T47D (cell line): ENCODE results near the gene CCDC18.
"Not testable (repeated sequence)": the region's sequence is repeated elsewhere in the genome, so short reads cannot be mapped to it uniquely, and the experiment has no call there.

Source experiments
- DNase-seq, 2 experiments: peaks; one replicate each; pipeline versions ENCODE4 v3.0.0 to v3.0.0-alpha.2; 2011 to 2012; ENCODE audit warnings: low read depth in 1 of 2, low spot score in 1 of 2
- JUND ChIP-seq: IDR thresholded peaks from 2 replicates; pipeline ENCODE4 v1.6.1; 2012; ENCODE audit warnings: low read depth
- in situ Hi-C: cut with HindIII; loops from 2 replicates; pipeline ENCODE4 v1.10.0; 2016; ENCODE audit warnings: low sequenced_read_pairs, low pct_unique_long_range_greater_than_20kb

CCDC18 gene

DNA sequence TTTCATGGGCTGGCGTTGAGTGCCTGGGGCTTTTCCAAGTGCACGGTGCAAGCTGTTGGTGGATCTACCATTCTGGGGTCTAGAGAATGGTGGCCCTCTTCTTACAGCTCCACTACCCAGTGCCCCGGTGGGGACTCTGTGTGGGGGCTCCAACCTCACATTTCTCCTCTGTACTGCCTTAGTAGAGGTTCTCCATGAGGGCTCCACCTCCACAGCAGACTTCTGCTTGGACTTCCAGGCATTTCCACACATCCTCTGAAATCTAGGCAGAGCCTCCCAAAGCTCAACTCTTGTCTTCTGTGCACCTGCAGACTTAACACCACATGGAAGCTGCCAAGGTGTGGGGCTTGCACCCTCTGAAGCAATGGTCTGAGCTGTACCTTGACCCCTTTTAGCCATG is 82.1 kb downstream of the CCDC18 start:
- in situ Hi-C loops: no loop called here
- TF ChIP-seq JUND: no peak
- no peak for DNase-seq

DNA sequence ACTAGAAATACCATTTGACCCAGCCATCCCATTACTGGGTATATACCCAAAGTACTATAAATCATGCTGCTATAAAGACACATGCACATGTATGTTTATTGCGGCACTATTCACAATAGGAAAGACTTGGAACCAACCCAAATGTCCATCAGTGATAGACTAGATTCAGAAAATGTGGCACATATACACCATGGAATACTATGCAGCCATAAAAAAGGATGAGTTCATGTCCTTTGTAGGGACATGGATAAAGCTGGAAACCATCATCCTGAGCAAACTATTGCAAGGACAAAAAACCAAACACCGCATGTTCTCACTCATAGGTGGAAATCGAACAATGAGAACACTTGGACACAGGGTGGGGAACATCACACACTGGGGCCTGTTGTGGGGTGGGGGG is 88.4 kb downstream of the CCDC18 start:
- DNase-seq, in situ Hi-C loops: not testable (repeated sequence)

- DNase-seq, in situ Hi-C loops: not testable (repeated sequence)
These were observed 94.7 kb downstream of the CCDC18 start for GRCh38 chr1:93275262-93275633.

- DNase-seq: no peak
- in situ Hi-C loops: no loop called here
- no peak for TF ChIP-seq JUND
These were observed 95.2 kb downstream of the CCDC18 start for GRCh38 chr1:93275634-93276295.

GRCh38 chr1:93277530-93277929 is 97.0 kb downstream of the CCDC18 start:
- in situ Hi-C loops, DNase-seq: not testable (repeated sequence)

DNA sequence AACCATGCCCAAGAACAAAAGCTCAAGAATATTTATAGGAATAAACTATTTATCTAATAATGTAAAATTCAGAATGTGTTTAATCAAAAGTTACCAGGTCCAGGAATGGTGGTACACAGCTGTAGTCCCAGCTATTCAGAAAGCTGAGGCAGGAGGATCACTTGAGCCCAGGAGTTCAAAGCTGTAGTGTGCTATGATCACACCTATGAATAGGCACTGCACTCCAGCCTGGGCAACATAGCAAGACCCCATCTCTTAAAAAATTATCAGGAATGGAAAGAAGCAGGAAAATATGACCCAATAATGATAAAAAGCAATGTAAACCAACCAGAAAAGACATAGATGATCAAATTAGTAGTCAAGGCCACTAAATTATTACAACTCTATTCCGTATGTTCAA is 103.0 kb downstream of the CCDC18 start:
- in situ Hi-C loops: no loop called here

GRCh38 chr1:93288558-93288957 is 108.0 kb downstream of the CCDC18 start:
- peak in 1 of 2 experiments; percentile 19 for DNase-seq
- in situ Hi-C loops: no loop called here
- TF ChIP-seq JUND: no peak

More for the DNA sequence above, 103.0 kb downstream of the CCDC18 start:
- no peak for DNase-seq
- TF ChIP-seq JUND: no peak

DNA sequence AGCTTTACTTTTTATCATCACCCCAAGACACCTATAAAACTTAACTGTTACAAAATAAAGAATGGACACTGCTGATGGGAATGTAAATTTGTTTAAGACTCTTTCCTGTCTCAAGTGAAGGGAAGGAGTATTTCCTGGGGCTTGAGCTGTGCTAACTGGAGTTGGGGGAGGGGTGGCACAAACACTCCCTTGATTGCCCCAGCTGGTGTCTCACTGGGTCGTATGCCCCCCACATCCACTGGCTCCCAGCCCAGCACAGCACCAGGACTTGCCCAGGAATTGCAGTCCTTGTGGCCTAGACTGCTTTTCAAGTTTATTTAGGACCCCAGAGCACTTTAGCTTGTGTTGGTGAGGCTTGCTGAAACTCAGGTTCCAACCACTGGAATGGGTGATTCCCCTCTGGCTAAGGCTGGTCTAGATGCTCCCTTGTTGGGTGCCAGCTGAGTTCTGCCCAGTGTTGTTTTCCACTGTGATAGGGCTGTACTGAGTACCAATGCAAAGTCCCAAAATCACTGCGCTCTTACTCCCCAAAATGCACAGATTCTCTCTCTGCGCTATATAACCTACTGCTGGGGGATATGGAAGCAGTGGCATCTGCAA is 116.1 kb downstream of the CCDC18 start:
- no peak for TF ChIP-seq JUND
- in situ Hi-C loops: no loop called here
- no peak for DNase-seq

- no peak for DNase-seq
- TF ChIP-seq JUND: no peak
- in situ Hi-C loops: no loop called here
These were observed 120.6 kb downstream of the CCDC18 start for GRCh38 chr1:93301131-93301530.

GRCh38 chr1:93302078-93302477 is 121.6 kb downstream of the CCDC18 start:
- DNase-seq: no peak
- in situ Hi-C loops: no loop called here
- no peak for TF ChIP-seq JUND

DNA sequence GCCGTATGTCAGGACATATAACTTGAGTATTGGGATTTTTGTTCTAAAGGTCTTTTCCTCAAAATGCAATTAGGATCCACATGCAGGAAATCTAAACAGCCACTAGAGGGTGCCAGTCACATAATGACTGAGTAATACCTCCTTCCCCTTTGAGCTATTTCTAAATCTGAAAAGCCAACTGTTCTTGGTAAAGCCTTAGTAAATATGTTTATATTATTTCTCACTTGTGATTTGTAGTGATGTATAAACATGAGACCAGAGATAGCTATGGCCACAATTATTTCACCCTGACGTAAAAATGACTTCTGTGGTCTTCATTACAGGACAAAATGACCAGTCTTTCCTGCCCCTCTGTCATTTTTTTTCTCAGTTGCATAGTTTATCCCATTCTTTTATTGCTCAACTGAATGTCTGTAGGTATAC is 124.2 kb downstream of the CCDC18 start:
- no peak for TF ChIP-seq JUND
- in situ Hi-C loops: no loop called here
- peak in 1 of 2 experiments; percentile 73 for DNase-seq

DNA sequence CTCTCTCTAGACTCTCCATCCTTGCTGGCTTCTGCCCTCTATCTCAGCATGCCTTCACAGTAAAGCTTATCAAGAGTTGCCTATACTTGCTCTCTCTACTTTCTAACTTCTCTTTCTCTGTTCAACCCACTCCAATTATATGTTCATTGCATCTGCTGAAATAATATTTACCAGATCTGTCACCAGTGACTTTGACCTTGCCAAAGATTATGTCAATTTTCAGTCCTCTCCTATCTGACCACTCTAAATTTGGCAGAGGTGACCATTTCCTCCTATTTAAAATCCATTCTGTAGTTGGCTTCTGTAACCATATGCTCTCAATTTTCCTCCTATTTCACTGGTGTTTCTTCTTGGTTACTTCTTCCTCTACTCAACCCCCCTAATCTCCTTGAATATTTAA is 126.4 kb downstream of the CCDC18 start:
- no peak for DNase-seq
- in situ Hi-C loops: no loop called here
- no peak for TF ChIP-seq JUND

GRCh38 chr1:93313026-93313425 is 132.5 kb downstream of the CCDC18 start:
- no peak for TF ChIP-seq JUND
- no peak for DNase-seq
- in situ Hi-C loops: no loop called here

GRCh38 chr1:93317207-93317606 is 136.7 kb downstream of the CCDC18 start:
- DNase-seq: no peak
- no peak for TF ChIP-seq JUND
- in situ Hi-C loops: no loop called here
